Skeletal muscle tissue (tissue), 4 donors: ENCODE measurements around the gene CHML. TPM values are rescaled to one million over a fixed set of nuclear protein-coding genes. Genes with fewer than 3 reads are reported as not detected.

ENCODE experiments used
- H3K27ac ChIP-seq: one replicate; pipeline ENCODE4 v1.7.0; 2013; ENCODE audit warnings: mild to moderate bottlenecking, low read depth, low read length, inconsistent platforms
- H3K27me3 ChIP-seq, 3 donors: one replicate each; pipeline ENCODE4 v1.7.0; 2013; ENCODE audit warnings: low read length in 3 of 3; ENCODE audit not compliant: control insufficient read depth in 3 of 3, insufficient read depth in 3 of 3
- H3K36me3 ChIP-seq, 3 donors: one replicate each; pipeline ENCODE4 v1.7.0; 2013; ENCODE audit warnings: low read length in 3 of 3; ENCODE audit not compliant: control insufficient read depth in 3 of 3, insufficient read depth in 3 of 3
- H3K4me1 ChIP-seq, 3 donors: one replicate each; pipeline ENCODE4 v1.7.0; 2013; ENCODE audit warnings: low read length in 3 of 3, mild to moderate bottlenecking in 3 of 3; ENCODE audit not compliant: control insufficient read depth in 3 of 3, insufficient read depth in 3 of 3
- H3K4me3 ChIP-seq, 3 donors: one replicate each; pipeline ENCODE4 v1.7.0; 2013; ENCODE audit warnings: low read length in 3 of 3
- H3K9ac ChIP-seq, 3 donors: one replicate each; pipeline ENCODE4 v1.7.0; 2013; ENCODE audit warnings: low read length in 3 of 3, mild to moderate bottlenecking in 3 of 3, moderate library complexity in 2 of 3, low read depth in 1 of 3
- H3K9me3 ChIP-seq, 3 donors: one replicate each; pipeline ENCODE4 v1.7.0; 2013; ENCODE audit warnings: low read length in 3 of 3; ENCODE audit not compliant: control insufficient read depth in 3 of 3
- total RNA-seq: library from RNA; depleted of rRNA; stranded (reverse); fragments of >200 nt; gene quantifications from one replicate; pipeline ENCODE4 v1.2.3, GENCODE V29; 2014
- donor health status: Osteomylitis.

CHML gene
- total RNA-seq, 1 donor from 2014 or later, result 8.4 TPM

- H3K4me3 ChIP-seq, result no peak overlapping the region
- H3K27ac ChIP-seq, result no peak overlapping the region
- no peaks in the 10 kb centered on the region for H3K36me3 ChIP-seq
- H3K27me3 ChIP-seq, result no peaks in the 10 kb centered on the region
- peaks cover 0 to 3% (median 0%) of the 10 kb centered on the region in 3 donors for H3K9me3 ChIP-seq
- no peak overlapping the region for H3K9ac ChIP-seq
- H3K4me1 ChIP-seq, result no peaks in the 10 kb centered on the region
Observed at GRCh38 chr1:241648159-241648558, 8.0 kb upstream of the CHML start.

DNA sequence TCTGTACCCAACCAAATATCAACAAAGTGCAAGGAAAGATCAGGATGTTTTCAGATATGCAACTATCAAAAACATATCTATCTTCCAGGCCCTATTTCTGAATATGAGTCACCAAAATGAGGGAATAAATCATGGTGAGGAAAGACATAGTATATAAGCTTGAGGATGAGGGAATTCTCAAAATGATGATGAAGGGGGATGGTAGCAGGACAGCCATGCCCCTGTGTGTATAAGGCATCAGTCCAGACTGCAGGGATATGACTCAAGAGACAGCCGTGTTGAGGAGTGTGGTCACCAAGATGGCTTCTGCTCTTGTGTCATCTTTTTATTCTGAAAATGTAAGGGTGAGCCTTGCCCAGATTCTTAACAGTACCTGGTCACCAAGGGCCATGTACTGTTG, 7.5 kb upstream of the CHML start:
- H3K36me3 ChIP-seq, result no peaks in the 10 kb centered on the region
- no peak overlapping the region for H3K27ac ChIP-seq
- H3K9me3 ChIP-seq, result peaks cover 0 to 3% (median 0%) of the 10 kb centered on the region in 3 donors
- H3K4me3 ChIP-seq, result no peak overlapping the region
- no peak overlapping the region for H3K9ac ChIP-seq
- H3K4me1 ChIP-seq, result no peaks in the 10 kb centered on the region
- H3K27me3 ChIP-seq, result no peaks in the 10 kb centered on the region

DNA sequence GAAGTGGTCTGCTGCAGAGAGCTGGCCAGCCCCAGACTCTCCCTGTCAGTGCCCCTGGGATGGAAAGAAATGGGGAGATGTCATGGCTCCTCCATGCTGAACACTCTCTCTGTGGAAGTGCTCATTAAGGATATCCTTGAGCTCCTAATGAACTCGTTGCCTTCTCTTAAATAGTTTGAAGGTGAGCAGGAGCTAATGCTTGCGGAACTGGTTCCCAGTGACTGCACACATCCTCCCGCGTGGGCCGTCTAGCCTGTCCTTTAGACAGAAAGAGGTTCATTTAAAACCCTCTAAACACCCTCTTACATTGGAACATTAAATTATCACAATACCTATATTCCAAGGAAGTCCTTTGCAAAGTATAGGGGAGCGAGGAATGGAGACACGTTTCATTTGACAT, 6.0 kb upstream of the CHML start:
- Histone ChIP-seq H3K27me3 (no peaks in the 10 kb centered on the region), H3K9ac (no peak overlapping the region), H3K4me1 (no peaks in the 10 kb centered on the region), H3K27ac (no peak overlapping the region), H3K4me3 (no peak overlapping the region), H3K9me3 (peaks cover 0 to 3% (median 0%) of the 10 kb centered on the region in 3 donors), H3K36me3 (no peaks in the 10 kb centered on the region)

GRCh38 chr1:241645199-241645598, 5.0 kb upstream of the CHML start:
- Histone ChIP-seq H3K27me3 (no peaks in the 10 kb centered on the region), H3K9me3 (peaks cover 0 to 3% (median 0%) of the 10 kb centered on the region in 3 donors), H3K36me3 (no peaks in the 10 kb centered on the region), H3K4me3 (no peak overlapping the region), H3K9ac (no peak overlapping the region), H3K27ac (no peak overlapping the region), H3K4me1 (peaks cover 3 to 7% (median 4%) of the 10 kb centered on the region in 3 donors)

DNA sequence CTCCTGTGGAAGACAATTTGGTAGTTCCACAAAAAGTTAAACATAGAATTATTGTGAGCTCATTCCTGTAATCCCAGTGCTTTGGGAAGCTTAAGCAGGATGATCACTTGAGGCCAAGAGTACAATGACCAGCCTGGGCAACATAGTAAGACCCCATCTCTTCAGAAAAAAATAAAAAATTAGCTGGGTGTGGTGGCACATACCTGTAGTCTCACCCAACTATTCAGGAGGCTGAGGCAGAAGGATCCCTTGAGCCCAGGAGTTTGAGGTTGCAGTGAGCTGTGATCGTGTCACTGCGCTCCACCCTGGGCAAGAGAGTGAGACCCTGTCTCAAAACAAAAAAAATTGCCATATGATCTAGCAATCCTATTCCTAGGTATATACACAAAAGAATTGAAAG, 4.1 kb upstream of the CHML start:
- Histone ChIP-seq H3K9ac (no peak overlapping the region), H3K36me3 (no peaks in the 10 kb centered on the region), H3K27me3 (no peaks in the 10 kb centered on the region), H3K9me3 (peaks cover 0 to 3% (median 0%) of the 10 kb centered on the region in 3 donors), H3K27ac (no peak overlapping the region), H3K4me3 (no peak overlapping the region), H3K4me1 (peaks cover 3 to 10% (median 4%) of the 10 kb centered on the region in 3 donors)

DNA sequence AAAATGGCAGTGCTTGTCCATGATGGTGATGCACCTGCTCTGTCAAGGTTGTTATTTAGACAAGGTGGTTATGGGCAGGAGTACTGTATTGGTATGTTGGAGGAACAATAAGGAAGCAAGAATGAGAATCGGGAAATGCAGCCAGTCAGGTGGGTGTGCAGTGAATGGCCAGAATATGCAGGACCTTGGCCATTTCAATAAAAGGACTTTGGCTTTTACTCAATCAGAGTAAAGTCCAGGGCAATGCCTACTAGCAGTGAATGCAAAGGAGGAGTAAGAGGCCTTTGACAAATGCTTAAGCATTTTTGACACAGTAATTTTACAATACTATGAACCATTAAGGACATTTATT, 2.4 kb upstream of the CHML start:
- Histone ChIP-seq H3K27ac (no peak overlapping the region), H3K4me3 (no peak overlapping the region), H3K36me3 (no peaks in the 10 kb centered on the region), H3K9me3 (no peaks in the 10 kb centered on the region), H3K9ac (no peak overlapping the region), H3K4me1 (peaks cover 4 to 15% (median 6%) of the 10 kb centered on the region in 3 donors), H3K27me3 (no peaks in the 10 kb centered on the region)

GRCh38 chr1:241641773-241642592, 1.8 kb upstream of the CHML start:
- Histone ChIP-seq H3K27me3 (no peaks in the 10 kb centered on the region), H3K4me3 (no peak overlapping the region)

GRCh38 chr1:241640867-241641622, 876 bp upstream of the CHML start:
- H3K9me3 ChIP-seq, result no peaks in the 10 kb centered on the region
- H3K27ac ChIP-seq, result peak overlapping the region; percentile 47
- H3K9ac ChIP-seq, result peak overlapping the region in 1 of 3 donors; percentile 60
- H3K27me3 ChIP-seq, result no peaks in the 10 kb centered on the region
- H3K4me3 ChIP-seq, result peak overlapping the region; percentile 76 to 84 (median 82)
- H3K4me1 ChIP-seq, result peaks cover 4 to 15% (median 6%) of the 10 kb centered on the region in 3 donors
- H3K36me3 ChIP-seq, result no peaks in the 10 kb centered on the region

More at GRCh38 chr1:241641773-241642592, 1.8 kb upstream of the CHML start:
- Histone ChIP-seq H3K9ac (no peak overlapping the region), H3K9me3 (no peaks in the 10 kb centered on the region), H3K36me3 (no peaks in the 10 kb centered on the region), H3K27ac (no peak overlapping the region), H3K4me1 (peaks cover 4 to 15% (median 6%) of the 10 kb centered on the region in 3 donors)

- H3K36me3 ChIP-seq, result no peaks in the 10 kb centered on the region
Observed at GRCh38 chr1:241639623-241640148, 483 bp downstream of the CHML start.

More at GRCh38 chr1:241639623-241640148, 483 bp downstream of the CHML start:
- Histone ChIP-seq H3K27ac (no peak overlapping the region), H3K9ac (peak overlapping the region; percentile 84 to 96 (median 89)), H3K4me3 (peak overlapping the region; percentile 95 to 99 (median 98)), H3K9me3 (no peaks in the 10 kb centered on the region), H3K4me1 (peaks cover 4 to 15% (median 6%) of the 10 kb centered on the region in 3 donors), H3K27me3 (no peaks in the 10 kb centered on the region)
